GM10847 (cell line): ENCODE data around the gene STAB1.

Experiments
- POLR2A ChIP-seq: IDR thresholded peaks from 2 replicates; pipeline ENCODE4 v1.6.1; 2011; ENCODE audit not compliant: insufficient read length; ENCODE audit errors: extremely low read depth

The STAB1 gene

DNA sequence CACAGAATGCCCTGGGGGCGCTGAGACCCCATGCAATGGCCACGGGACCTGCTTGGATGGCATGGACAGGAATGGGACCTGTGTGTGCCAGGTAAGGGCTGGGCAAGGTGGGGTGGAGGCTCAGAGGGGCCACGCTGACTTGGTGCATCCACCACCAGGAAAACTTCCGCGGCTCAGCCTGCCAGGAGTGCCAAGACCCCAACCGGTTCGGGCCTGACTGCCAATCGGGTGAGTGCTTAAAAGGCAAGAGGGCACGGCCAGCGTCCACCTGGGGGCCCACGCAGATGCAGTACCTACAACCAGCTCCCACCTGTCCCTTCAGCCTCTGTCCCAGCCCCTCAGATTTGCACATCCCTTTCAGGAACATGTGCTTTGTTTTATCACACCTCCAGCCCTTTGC is 6.9 kb downstream of the STAB1 start:
- TF ChIP-seq POLR2A, result no peak

DNA sequence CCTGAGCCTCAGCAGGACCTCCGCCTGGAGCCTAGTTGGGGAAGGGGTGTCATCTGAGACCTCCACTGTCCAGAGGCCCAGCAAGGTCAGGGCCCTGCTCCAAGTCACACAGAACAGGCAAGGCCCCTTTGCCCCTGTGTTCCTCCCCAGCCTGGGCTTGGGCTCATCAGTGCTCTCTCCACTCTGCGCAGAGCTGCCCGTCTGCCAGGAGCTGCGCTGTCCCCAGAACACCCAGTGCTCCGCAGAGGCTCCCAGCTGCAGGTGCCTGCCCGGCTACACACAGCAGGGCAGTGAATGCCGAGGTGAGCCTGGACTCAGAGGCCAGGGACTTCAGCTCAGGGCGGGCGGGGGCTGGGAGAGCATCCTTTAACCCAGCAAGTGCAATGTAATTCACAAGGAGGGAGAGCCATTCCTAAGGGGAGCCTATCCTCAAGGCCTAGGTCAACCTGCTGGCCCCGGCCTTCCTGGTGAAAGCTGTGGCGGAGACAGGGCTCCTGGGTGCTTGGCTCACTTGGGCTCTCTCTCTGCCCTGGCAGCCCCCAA is 7.7 kb downstream of the STAB1 start:
- TF ChIP-seq POLR2A, result no peak

DNA sequence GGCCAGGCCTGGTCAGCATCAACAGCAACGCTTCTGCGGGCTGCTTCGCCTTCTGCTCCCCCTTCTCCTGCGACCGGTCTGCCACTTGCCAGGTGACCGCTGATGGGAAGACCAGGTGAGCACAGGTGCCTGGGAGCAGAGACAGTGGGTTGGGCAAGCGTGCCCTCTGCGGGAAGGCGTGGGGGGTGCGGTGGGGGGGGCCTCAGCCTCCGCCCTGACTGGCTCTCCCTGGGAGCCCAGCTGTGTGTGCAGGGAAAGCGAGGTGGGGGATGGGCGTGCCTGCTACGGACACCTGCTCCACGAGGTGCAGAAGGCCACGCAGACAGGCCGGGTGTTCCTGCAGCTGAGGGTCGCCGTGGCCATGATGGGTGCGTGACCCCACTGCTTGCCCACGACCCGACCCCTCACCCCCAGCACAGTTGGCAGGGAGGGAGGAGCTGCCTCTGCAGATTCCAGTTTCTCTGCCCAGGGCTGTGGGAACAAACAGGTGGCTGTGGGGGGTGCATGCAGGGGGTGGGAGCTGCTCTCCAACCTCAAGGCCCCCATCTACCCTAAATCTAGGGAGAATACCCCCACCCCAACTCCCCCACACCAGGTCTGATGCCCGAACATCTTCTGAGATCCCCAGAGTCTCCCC is 8.8 kb downstream of the STAB1 start:
- TF ChIP-seq POLR2A, result no peak

DNA sequence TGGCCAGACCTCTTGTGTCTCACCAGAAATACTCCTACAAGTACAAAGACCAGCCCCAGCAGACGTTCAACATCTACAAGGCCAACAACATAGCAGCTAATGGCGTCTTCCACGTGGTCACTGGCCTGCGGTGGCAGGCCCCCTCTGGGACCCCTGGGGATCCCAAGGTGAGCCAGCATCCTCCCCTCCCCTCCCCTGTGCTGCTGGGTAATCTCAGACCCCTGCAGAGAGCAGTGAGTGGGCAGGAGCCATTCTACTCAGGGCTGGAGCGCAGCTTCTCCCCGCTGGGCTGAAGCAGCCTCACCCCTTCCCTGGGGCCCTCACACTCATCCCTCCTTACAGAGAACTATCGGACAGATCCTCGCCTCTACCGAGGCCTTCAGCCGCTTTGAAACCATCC is 9.8 kb downstream of the STAB1 start:
- TF ChIP-seq POLR2A, result no peak

DNA sequence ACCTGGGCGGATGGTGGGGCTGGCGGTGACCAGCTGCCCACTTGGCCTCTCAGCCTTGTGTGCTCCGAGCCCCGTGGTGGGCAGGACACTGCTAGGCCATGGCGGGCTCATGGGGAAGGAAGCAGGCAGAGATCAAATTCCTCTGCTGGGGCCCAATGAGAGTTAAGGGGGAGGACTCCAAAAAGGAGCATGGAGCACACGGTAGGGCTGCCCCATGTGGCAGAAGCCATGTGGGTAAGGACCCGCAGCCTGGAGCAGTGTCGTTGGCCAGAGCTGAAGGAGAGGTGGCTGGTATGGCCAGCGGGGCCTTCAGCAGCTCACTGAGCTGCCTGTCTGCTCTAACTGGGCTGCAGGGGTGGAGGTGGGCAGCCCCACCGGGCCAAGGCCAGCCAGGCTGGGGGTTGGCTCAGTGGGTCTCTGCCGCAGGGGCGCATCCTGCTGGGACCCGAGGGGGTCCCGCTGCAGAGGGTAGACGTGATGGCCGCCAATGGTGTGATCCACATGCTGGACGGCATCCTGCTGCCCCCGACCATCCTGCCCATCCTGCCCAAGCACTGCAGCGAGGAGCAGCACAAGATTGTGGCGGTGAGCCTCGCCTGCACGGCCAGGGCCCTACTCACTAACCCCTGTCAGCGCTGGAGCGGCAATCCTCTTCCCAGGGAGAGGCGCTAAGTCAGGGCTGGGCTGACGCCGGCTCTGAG is 11.3 kb downstream of the STAB1 start:
- no peak for TF ChIP-seq POLR2A

DNA sequence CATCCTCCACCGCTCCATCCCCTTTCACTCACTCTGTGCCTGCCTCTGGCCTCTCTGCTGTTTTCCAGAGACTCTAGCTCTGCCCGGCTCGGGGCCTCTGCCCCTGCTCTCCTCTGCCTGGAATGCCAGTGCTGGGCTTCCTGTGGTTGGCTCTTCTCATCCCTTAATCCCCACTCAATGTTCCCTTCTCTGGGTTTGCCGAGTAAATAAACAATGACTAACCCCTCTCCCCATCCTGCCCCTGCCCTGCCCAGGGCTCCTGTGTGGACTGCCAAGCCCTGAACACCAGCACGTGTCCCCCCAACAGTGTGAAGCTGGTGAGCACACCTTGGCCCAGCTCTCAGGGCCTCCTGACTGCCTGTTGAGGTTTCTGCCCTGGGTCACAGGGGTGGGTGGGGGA is 12.2 kb downstream of the STAB1 start:
- no peak for TF ChIP-seq POLR2A

DNA sequence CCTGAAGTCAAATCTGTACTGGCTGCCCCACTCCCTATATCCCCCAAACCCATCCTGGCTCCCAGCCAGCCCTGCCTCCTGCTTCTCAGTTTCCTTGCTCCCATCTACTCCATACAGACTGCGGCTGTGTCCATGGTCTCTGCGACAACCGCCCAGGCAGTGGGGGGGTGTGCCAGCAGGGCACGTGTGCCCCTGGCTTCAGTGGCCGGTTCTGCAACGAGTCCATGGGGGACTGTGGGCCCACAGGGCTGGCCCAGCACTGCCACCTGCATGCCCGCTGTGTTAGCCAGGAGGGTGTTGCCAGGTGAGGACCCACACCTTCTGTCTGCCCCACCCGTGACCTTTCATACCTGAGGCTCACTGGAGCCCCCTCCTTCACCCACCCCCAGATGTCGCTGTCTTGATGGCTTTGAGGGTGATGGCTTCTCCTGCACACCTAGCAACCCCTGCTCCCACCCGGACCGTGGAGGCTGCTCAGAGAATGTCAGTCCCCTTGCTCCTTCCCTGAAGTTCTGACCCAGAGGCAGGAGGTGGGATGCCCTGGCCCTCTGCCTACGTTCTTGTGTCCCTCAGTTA is 14.7 kb downstream of the STAB1 start:
- TF ChIP-seq POLR2A, result no peak

DNA sequence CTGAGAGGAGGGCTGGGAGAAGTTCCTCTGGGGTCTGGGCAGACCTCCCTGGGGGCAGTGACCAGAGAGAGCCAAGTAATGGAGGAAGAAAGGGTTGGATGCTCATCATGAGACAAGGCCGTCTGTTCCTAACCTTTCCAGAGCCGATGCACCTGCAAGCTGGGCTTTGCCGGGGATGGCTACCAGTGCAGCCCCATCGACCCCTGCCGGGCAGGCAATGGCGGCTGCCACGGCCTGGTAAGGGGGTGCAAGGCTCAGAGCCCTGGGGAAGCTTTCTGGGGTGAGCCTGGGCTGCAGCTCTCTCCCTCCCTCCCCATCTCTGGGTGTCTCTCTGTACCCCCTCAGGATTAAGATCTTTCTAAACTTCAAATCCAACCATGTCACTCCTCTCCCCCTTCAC is 16.4 kb downstream of the STAB1 start:
- TF ChIP-seq POLR2A, result no peak

DNA sequence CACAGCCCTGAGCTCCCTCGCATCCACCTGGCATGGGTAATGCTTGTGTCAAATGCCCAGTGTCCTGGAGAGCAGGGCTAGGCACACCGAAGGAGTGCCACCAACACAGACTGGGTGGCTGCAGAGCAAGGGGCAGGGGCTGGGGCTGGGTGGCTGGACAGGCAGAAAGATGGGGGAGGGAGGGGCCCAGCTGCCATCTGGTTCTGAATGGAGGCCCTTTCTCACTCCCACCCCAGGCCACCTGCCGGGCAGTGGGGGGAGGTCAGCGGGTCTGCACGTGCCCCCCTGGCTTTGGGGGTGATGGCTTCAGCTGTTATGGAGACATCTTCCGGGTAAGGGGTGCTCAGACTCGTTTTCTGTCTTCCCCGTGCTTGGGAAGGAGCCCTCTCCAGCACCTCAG is 17.0 kb downstream of the STAB1 start:
- no peak for TF ChIP-seq POLR2A

DNA sequence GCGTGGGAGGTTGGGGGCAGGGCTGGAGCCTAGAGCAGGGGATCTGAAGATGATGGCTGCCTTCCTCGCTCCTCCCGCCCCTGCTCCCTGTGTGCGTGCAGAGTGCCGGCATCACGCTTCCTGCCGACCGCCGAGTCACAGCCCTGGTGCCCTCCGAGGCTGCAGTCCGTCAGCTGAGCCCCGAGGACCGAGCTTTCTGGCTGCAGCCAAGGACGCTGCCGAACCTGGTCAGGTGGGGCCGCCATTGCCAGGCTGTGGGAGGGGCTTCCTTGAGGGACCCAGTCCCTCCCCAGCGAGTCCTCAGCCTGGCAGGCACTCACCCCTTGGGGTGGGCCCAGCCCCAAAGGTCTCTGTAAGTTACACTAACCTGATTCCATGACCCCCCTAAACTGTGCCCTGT is 17.6 kb downstream of the STAB1 start:
- no peak for TF ChIP-seq POLR2A

DNA sequence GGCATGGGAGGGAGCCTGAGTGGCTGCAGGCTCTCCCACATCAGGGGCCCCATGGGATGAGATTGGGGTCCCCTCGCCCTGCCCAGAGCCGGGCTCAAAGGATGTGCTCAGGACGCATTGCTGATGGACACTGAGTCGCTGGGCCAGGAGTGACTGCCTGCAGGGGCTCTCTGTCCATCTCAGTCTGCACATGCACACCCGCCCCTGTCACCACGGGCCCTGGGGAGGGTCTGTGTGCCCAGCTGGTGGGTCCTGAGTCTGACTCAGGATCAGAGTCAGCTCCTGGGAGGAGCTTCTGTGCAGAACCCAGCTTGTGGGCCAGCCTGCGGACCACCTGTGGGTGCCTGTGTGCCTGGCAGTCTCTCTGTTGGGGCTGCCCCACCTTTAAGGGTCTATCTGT is 18.1 kb downstream of the STAB1 start:
- no peak for TF ChIP-seq POLR2A

DNA sequence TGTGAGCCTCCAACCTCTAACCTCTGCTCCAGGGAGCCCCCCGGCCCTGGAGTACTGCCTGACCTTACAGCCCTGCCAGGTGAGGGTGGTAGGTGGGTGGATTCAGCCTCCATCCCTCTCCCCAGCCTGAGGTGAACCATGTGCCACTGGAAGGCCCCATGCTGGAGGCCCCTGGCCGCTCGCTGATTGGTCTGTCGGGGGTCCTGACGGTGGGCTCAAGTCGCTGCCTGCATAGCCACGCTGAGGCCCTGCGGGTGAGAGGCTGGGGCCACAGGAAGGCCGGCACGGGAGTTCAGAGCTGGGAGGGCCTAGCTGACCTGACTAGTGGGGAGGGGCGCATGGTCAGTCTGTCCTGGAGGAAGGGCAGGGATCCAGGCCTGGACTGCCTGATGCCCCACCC is 19.4 kb downstream of the STAB1 start:
- no peak for TF ChIP-seq POLR2A

DNA sequence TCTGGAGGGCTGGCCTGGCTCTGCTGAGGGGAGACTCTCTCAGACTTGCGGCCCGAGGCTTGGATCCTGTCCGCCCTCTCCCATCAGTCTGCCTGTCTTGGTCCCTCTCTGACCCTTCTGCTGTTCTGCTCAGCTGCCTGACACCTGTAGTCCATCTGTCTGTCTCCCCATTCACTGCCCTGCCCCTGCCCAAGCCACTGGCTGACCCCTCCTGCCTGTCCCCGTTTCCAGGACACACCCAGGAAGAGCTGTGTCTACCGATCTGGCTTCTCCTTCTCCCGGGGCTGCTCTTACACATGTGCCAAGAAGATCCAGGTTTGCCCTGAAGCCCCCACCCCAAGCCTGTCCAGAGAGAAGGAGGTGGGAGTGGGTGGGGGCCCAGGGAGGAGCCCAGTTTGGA is 20.1 kb downstream of the STAB1 start:
- TF ChIP-seq POLR2A, result no peak

DNA sequence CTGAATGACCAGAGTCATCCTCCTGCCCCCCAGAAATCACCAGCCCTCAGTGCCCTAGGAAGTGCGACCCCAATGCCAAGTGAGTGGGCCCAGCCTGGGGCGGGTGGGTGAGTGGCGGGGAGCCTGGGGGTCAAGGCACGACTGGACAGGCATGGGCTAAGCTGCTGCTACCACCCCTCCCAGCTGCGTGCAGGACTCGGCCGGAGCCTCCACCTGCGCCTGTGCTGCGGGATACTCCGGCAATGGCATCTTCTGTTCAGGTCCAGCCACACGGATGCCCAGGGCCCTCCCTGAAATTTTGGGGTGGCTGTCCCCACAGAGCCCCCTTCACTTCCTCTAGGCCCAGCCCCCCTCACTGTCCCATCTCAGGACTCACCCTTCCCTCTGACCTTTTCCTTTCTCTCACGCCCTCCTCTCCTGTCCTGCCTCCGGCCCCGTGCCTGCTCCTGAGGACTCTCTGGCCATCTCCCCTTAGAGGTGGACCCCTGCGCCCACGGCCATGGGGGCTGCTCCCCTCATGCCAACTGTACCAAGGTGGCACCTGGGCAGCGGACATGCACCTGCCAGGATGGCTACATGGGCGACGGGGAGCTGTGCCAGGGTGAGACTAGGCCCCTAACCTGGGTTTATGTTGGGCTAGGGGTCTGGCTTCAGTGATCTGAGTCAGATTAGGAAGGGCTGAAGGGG is 21.5 kb downstream of the STAB1 start:
- no peak for TF ChIP-seq POLR2A

DNA sequence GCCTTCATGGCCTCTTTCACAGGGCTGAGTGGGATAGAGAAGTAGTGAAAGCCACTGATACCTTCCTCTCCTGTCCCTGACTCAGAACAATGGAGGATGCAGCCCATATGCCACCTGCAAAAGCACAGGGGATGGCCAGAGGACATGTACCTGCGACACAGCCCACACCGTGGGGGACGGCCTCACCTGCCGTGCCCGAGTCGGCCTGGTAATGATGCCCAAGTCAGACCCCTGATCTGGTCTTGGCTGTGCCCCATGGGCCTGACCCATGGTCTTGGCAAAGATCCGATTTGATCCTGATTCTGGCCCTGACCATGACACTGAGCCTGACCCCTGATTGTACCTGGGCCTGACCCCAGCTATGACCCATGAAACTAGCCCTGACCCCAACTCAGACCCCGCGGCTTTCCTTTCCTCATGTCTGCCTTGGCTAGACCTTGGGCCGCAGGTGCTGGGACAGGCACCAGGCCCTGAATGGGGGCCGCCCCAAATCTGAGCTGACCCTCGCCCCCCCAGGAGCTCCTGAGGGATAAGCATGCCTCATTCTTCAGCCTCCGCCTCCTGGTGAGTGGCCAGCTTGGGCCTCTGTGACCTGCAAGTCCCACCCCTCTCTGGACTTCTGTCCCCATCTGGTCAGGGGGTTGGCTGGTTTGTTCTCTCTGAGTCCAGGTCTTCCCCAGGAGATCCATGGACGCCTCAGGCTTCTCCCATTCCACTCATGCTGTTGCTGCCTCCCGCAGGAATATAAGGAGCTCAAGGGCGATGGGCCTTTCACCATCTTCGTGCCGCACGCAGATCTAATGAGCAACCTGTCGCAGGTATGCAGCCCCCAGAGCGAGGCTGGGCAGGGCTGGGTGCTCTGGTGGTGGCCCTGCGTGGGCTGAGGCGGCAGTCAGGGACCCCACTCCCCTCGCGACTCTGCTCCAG is 22.9 kb downstream of the STAB1 start:
- no peak for TF ChIP-seq POLR2A

DNA sequence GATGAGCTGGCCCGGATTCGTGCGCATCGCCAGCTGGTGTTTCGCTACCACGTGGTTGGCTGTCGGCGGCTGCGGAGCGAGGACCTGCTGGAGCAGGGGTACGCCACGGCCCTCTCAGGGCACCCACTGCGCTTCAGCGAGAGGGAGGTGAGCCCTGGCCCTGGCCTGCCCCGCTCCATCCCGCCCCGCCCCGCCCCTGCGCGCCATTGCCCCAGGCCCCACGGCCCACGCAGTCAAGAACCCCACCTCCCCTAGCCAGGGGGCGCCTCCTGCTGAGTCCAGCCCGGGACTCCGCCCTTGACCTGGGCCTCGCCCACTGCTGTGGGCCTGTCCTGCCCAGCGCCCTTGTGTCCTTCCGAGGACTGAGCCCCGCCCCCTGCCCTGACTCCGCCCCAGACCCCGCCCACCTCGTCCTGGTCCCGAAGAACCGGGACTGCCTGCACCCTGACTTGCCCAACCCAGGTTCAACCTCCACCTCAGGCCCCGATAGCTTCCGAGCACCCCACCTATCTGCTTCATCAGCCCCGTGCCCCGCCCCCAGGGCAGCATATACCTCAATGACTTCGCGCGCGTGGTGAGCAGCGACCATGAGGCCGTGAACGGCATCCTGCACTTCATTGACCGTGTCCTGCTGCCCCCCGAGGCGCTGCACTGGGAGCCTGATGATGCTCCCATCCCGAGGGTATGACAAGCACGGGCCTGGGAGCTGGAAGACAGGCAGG is 23.7 kb downstream of the STAB1 start:
- TF ChIP-seq POLR2A, result no peak
